DOHH2 (cell line): ENCODE results near the gene FMNL2.

Source experiments
- H3F3A ChIP-seq: fragments of 200-600 bp; sonication (generic), shearing (Covaris generic); 2 replicates; pipeline ENCODE4 v1.6.0; 2016; ENCODE audit warnings: antibody characterized with exemption, mild to moderate bottlenecking; ENCODE audit not compliant: control insufficient read depth, insufficient read depth
- H3K27ac ChIP-seq: fragments of 200-600 bp; sonication (generic); 2 replicates; pipeline ENCODE4 v1.5.1; 2014; ENCODE audit warnings: low read depth, mild to moderate bottlenecking, low read length, moderate library complexity
- H3K27me3 ChIP-seq: fragments of 200-600 bp; sonication (generic); 2 replicates; pipeline ENCODE4 v1.6.1; 2014; ENCODE audit warnings: mild to moderate bottlenecking, low read length, mixed read lengths; ENCODE audit not compliant: control insufficient read depth
- H3K36me3 ChIP-seq: fragments of 200-600 bp; sonication (generic); 2 replicates; pipeline ENCODE4 v1.6.1; 2014; ENCODE audit warnings: mild to moderate bottlenecking, low read length, moderate library complexity, mixed read lengths; ENCODE audit not compliant: control insufficient read depth
- H3K4me1 ChIP-seq: fragments of 200-600 bp; sonication (generic); 2 replicates; pipeline ENCODE4 v1.6.1; 2014; ENCODE audit warnings: mild to moderate bottlenecking, low read length, mixed read lengths; ENCODE audit not compliant: control insufficient read depth
- H3K4me2 ChIP-seq: fragments of 200-600 bp; sonication (generic); 2 replicates; pipeline ENCODE4 v1.6.0; 2014; ENCODE audit warnings: mild to moderate bottlenecking, low read length, moderate library complexity
- H3K4me3 ChIP-seq: fragments of 200-600 bp; sonication (generic); 2 replicates; pipeline ENCODE4 v1.5.1; 2014; ENCODE audit warnings: mild to moderate bottlenecking, low read length, mixed read lengths
- H3K79me2 ChIP-seq: fragments of 200-600 bp; sonication (generic); 2 replicates; pipeline ENCODE4 v1.6.1; 2014; ENCODE audit warnings: mild to moderate bottlenecking, low read length, mixed read lengths; ENCODE audit not compliant: control insufficient read depth
- H3K9me2 ChIP-seq: fragments of 200-600 bp; sonication (generic); replicated peaks from 2 replicates; pipeline ENCODE4 v1.6.1; 2014; ENCODE audit warnings: mild to moderate bottlenecking, low read length, mixed read lengths; ENCODE audit not compliant: control insufficient read depth
- H3K9me3 ChIP-seq: fragments of 200-600 bp; sonication (generic); 2 replicates; pipeline ENCODE4 v1.6.1; 2014; ENCODE audit warnings: antibody characterized with exemption, low read length, mixed read lengths; ENCODE audit not compliant: control insufficient read depth, insufficient read depth
- H4K20me1 ChIP-seq: fragments of 200-600 bp; sonication (generic); 2 replicates; pipeline ENCODE4 v1.6.0; 2014; ENCODE audit warnings: low read depth, mild to moderate bottlenecking, antibody characterized with exemption, low read length, moderate library complexity; ENCODE audit not compliant: control insufficient read depth, insufficient read depth
- CTCF ChIP-seq: fragments of 200-600 bp; sonication (generic); IDR thresholded peaks from one replicate; pipeline ENCODE4 v1.5.1; 2014; ENCODE audit warnings: antibody characterized with exemption, mild to moderate bottlenecking, low read depth, low read length; ENCODE audit not compliant: poor library complexity, severe bottlenecking
- EZH2phosphoT487 ChIP-seq: fragments of 200-600 bp; sonication (generic); IDR thresholded peaks from 2 replicates; pipeline ENCODE4 v1.6.1; 2017; ENCODE audit warnings: borderline replicate concordance, mild to moderate bottlenecking, antibody characterized with exemption, low read length, moderate library complexity, mixed read lengths

Gene FMNL2

GRCh38 chr2:152304836-152305235 lies 30.1 kb upstream of the FMNL2 start:
- no peaks in the 10 kb centered on the region for H3K9me3 ChIP-seq
- TF ChIP-seq EZH2phosphoT487 (no peak), CTCF (no peak)
- no peaks in the 10 kb centered on the region for H3K9me2 ChIP-seq
- H4K20me1 ChIP-seq = no peaks in the 10 kb centered on the region
- H3K4me1 ChIP-seq = no peaks in the 10 kb centered on the region
- H3K4me2 ChIP-seq = no peak overlapping the region
- no peak overlapping the region for H3K27ac ChIP-seq
- 0 out of 2 replicates have a peak, but pooled peaks cover 4% of the 10 kb centered on the region for H3K27me3 ChIP-seq
- H3K4me3 ChIP-seq = no peak overlapping the region
- H3K36me3 ChIP-seq = no peaks in the 10 kb centered on the region
- H3K79me2 ChIP-seq = no peaks in the 10 kb centered on the region
- H3F3A ChIP-seq = no peaks in the 10 kb centered on the region

GRCh38 chr2:152307863-152308262 lies 27.1 kb upstream of the FMNL2 start:
- Histone ChIP-seq H3F3A (no peaks in the 10 kb centered on the region), H4K20me1 (no peaks in the 10 kb centered on the region), H3K27ac (no peak overlapping the region), H3K4me1 (no peaks in the 10 kb centered on the region), H3K4me2 (no peak overlapping the region), H3K36me3 (no peaks in the 10 kb centered on the region), H3K4me3 (no peak overlapping the region), H3K79me2 (no peaks in the 10 kb centered on the region), H3K9me2 (no peaks in the 10 kb centered on the region), H3K27me3 (no peaks in the 10 kb centered on the region), H3K9me3 (no peaks in the 10 kb centered on the region)
- TF ChIP-seq EZH2phosphoT487 (no peak), CTCF (no peak)

- no peaks in the 10 kb centered on the region for H3K79me2 ChIP-seq
- no peaks in the 10 kb centered on the region for H3K9me3 ChIP-seq
- no peaks in the 10 kb centered on the region for H3K4me1 ChIP-seq
- TF ChIP-seq EZH2phosphoT487 (no peak), CTCF (no peak)
- no peaks in the 10 kb centered on the region for H3K36me3 ChIP-seq
- no peaks in the 10 kb centered on the region for H3K9me2 ChIP-seq
- H3F3A ChIP-seq = no peaks in the 10 kb centered on the region
- H3K27me3 ChIP-seq = no peaks in the 10 kb centered on the region
- H4K20me1 ChIP-seq = no peaks in the 10 kb centered on the region
- no peak overlapping the region for H3K27ac ChIP-seq
- no peak overlapping the region for H3K4me3 ChIP-seq
- H3K4me2 ChIP-seq = no peak overlapping the region
Observed at GRCh38 chr2:152309352-152310214, 25.4 kb upstream of the FMNL2 start.
